Keratinocyte (primary cell): Measurements from ENCODE around the gene PAMR1. TPM values are rescaled to one million over a fixed set of nuclear protein-coding genes. Genes with fewer than 3 reads are reported as not detected.

ENCODE experiments used
- DNase-seq: peaks from one replicate; pipeline ENCODE4 v3.0.0-alpha.2; 2011; ENCODE audit warnings: low read depth, missing footprints, low spot score
- FAIRE-seq: peaks from 2 replicates; lab custom pipeline; 2011; peaks lifted over from hg19 to GRCh38; lab: Jason Lieb, UNC
- H2AFZ ChIP-seq: 2 replicates; pipeline ENCODE4 v1.6.0; 2012; ENCODE audit warnings: low read length, control low read depth, inconsistent platforms; ENCODE audit not compliant: control insufficient read depth
- H3K27ac ChIP-seq: 2 replicates; pipeline ENCODE4 v1.5.1; 2011; ENCODE audit warnings: low read length; ENCODE audit not compliant: control insufficient read depth, insufficient read depth
- H3K27me3 ChIP-seq: 3 replicates; pipeline ENCODE4 v1.6.0; 2011; ENCODE audit warnings: low read length; ENCODE audit not compliant: control insufficient read depth, insufficient read depth; ENCODE audit errors: extremely low read depth
- H3K36me3 ChIP-seq, 2 experiments: 2 replicates in 1 of 2; 3 replicates in 1 of 2; pipeline ENCODE4 v1.5.1; 2011; ENCODE audit warnings: low read length in 2 of 2, mild to moderate bottlenecking in 1 of 2; ENCODE audit not compliant: control insufficient read depth in 2 of 2, insufficient read depth in 2 of 2; ENCODE audit errors: extremely low read depth in 1 of 2
- H3K4me1 ChIP-seq: 3 replicates; pipeline ENCODE4 v1.5.1; 2011; ENCODE audit warnings: low read length; ENCODE audit not compliant: control insufficient read depth, insufficient read depth; ENCODE audit errors: extremely low read depth
- H3K4me2 ChIP-seq: 3 replicates; pipeline ENCODE4 v1.6.0; 2011; ENCODE audit warnings: low read depth, low read length; ENCODE audit not compliant: control insufficient read depth, insufficient read depth; ENCODE audit errors: extremely low read depth
- H3K4me3 ChIP-seq, 3 experiments: fragments of 200-600 bp in 1 of 3; sonication (generic) in 1 of 3; 2 replicates in 2 of 3; 3 replicates in 1 of 3; pipeline ENCODE4 v1.5.1; 2011 to 2016; ENCODE audit warnings: low read length in 3 of 3, mild to moderate bottlenecking in 3 of 3, control low read depth in 2 of 3, inconsistent platforms in 1 of 3, low read depth in 1 of 3, mixed read lengths in 1 of 3, mixed run types in 1 of 3, moderate library complexity in 1 of 3; ENCODE audit not compliant: control insufficient read depth in 2 of 3, insufficient read depth in 2 of 3; ENCODE audit errors: extremely low read depth in 1 of 3
- H3K79me2 ChIP-seq: 2 replicates; pipeline ENCODE4 v1.6.0; 2012; ENCODE audit warnings: low read length; ENCODE audit not compliant: control insufficient read depth, insufficient read depth
- H3K9ac ChIP-seq: 3 replicates; pipeline ENCODE4 v1.6.0; 2011; ENCODE audit warnings: low read length; ENCODE audit not compliant: control insufficient read depth, insufficient read depth; ENCODE audit errors: extremely low read depth
- H3K9me1 ChIP-seq: 3 replicates; pipeline ENCODE4 v1.6.0; 2011; ENCODE audit warnings: low read length; ENCODE audit not compliant: control insufficient read depth, insufficient read depth; ENCODE audit errors: extremely low read depth
- H3K9me3 ChIP-seq: 2 replicates; pipeline ENCODE4 v1.5.1; 2012; ENCODE audit warnings: low read depth, low read length; ENCODE audit not compliant: control insufficient read depth
- H4K20me1 ChIP-seq: 3 replicates; pipeline ENCODE4 v1.6.0; 2011; ENCODE audit warnings: low read length; ENCODE audit not compliant: control insufficient read depth, insufficient read depth; ENCODE audit errors: extremely low read depth
- CTCF ChIP-seq, 3 experiments: IDR thresholded peaks in 1 of 3; conservative IDR thresholded peaks in 1 of 3; optimal IDR thresholded peaks in 1 of 3; 2 replicates in 2 of 3; 3 replicates in 1 of 3; pipeline versions ENCODE3 to v1.5.1; 2011; ENCODE audit warnings: low read length in 3 of 3, mild to moderate bottlenecking in 3 of 3, moderate library complexity in 2 of 3, control low read depth in 1 of 3, inconsistent platforms in 1 of 3; ENCODE audit not compliant: insufficient read depth in 2 of 3; ENCODE audit errors: extremely low read depth in 1 of 3
- EZH2 ChIP-seq: IDR thresholded peaks from one replicate; pipeline ENCODE4 v1.6.1; 2012; ENCODE audit warnings: inconsistent platforms, mild to moderate bottlenecking, low read length, moderate library complexity
- dilution Hi-C: fragments of 300-500 bp; cut with MboI; formaldehyde crosslinking; loops from one replicate; pipeline ENCODE4 v1.7.0; 2020; ENCODE audit warnings: low sequenced_read_pairs; ENCODE audit not compliant: extremely low pct_ligation_motif_present
- polyA plus RNA-seq, 5 experiments: library from polyadenylated mRNA; depleted of rRNA in 3 of 5; stranded (reverse) in 3 of 5; stranded (forward) in 1 of 5; unstranded in 1 of 5; fragments of >200 nt; gene quantifications; 1 replicate in 1 of 5; 2 replicates in 3 of 5; 3 replicates in 1 of 5; pipeline versions ENCODE4 v1.2.1 to v1.2.3, GENCODE V29; 2011 to 2012; ENCODE audit warnings: missing spikeins in 2 of 5, low read depth in 1 of 5, low replicate concordance in 1 of 5

The PAMR1 gene
- polyA plus RNA-seq, 1 donor (not counting 4 experiments of a cell fraction or from before 2014, with no cell fraction given): 4.1 TPM

- no peaks in the 10 kb centered on the region for H3K9me1 ChIP-seq
- H4K20me1 ChIP-seq: no peaks in the 10 kb centered on the region
- no peak overlapping the region for H3K27ac ChIP-seq
- no peaks in the 10 kb centered on the region for H3K79me2 ChIP-seq
- H3K4me3 ChIP-seq: no peak overlapping the region
- FAIRE-seq (no peak), DNase-seq (no peak)
- H3K9me3 ChIP-seq: no peaks in the 10 kb centered on the region
- TF ChIP-seq CTCF (optimal IDR thresholded peaks at IDR 0.05 in 1 of 3, IDR thresholded peaks at IDR 0.05 in 1 of 3, conservative IDR thresholded peaks at IDR 0.05 in 1 of 3; ENCODE audit: extremely low read depth in 1 of 3, insufficient read depth in 2 of 3, low read length in 3 of 3) (no peak), EZH2 (no peak)
- H3K36me3 ChIP-seq: no peaks in the 10 kb centered on the region
- no peak overlapping the region for H2AFZ ChIP-seq
- H3K9ac ChIP-seq: no peak overlapping the region
- H3K27me3 ChIP-seq: no peaks in the 10 kb centered on the region
- H3K4me1 ChIP-seq: no peaks in the 10 kb centered on the region
- dilution Hi-C loops: no loop called here
- no peak overlapping the region for H3K4me2 ChIP-seq
Measured at GRCh38 chr11:35484435-35484834, 41.0 kb downstream of the PAMR1 start.

- Histone ChIP-seq H3K4me2 (no peak overlapping the region), H3K27ac (no peak overlapping the region), H3K9me1 (no peaks in the 10 kb centered on the region), H3K27me3 (peaks cover 2% of the 10 kb centered on the region), H3K79me2 (no peaks in the 10 kb centered on the region), H3K36me3 (no peaks in the 10 kb centered on the region), H3K4me3 (no peak overlapping the region), H4K20me1 (no peaks in the 10 kb centered on the region), H3K4me1 (no peaks in the 10 kb centered on the region), H3K9me3 (no peaks in the 10 kb centered on the region), H2AFZ (no peak overlapping the region), H3K9ac (no peak overlapping the region)
- FAIRE-seq: no peak
- no peak for DNase-seq
- dilution Hi-C loops: no loop called here
- TF ChIP-seq CTCF (optimal IDR thresholded peaks at IDR 0.05 in 1 of 3, IDR thresholded peaks at IDR 0.05 in 1 of 3, conservative IDR thresholded peaks at IDR 0.05 in 1 of 3; ENCODE audit: extremely low read depth in 1 of 3, insufficient read depth in 2 of 3, low read length in 3 of 3) (no peak), EZH2 (no peak)
Measured at GRCh38 chr11:35483131-35483820, 42.1 kb downstream of the PAMR1 start.
